Measurements from ENCODE around the gene FAM240B.

FAM240B gene

DNA sequence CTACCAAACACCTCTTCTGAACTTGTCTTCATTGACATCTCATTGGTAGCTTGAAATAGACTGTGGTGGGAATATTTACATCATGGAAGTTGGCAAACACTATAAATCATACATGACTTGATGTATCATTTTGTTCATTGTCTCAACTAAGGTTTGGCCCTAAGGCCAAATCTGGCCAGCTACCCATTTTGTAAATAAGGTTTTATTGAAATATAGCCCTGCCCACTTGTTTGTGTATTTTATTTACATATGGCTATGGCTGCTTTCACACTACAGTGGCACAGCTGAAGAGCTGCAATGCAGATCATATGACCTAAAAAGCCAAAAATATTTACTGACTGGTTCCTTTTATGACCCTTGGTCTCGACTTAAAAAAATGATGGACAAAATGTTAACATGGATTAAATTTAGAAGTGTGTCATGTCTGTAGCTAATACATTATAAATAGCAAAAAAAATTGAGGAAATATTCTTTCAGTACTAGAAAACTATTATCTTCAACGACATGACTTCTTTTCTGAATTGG lies 22.1 kb downstream of the FAM240B start:
- H3K4me2 ChIP-seq (ENCODE audit: low read length) = no peak overlapping the region
- no peaks in the 10 kb centered on the region for H3K36me3 ChIP-seq (replicated peaks; ENCODE audit: low read depth, low read length)
- no peaks in the 10 kb centered on the region for H3K4me1 ChIP-seq (ENCODE audit: low read length)
- no peaks in the 10 kb centered on the region for H4K20me1 ChIP-seq (ENCODE audit: insufficient read depth, low read length)
- no peak overlapping the region for H2AFZ ChIP-seq (ENCODE audit: low read depth, low read length)
- H3K27me3 ChIP-seq (ENCODE audit: low read depth, low read length) = no peaks in the 10 kb centered on the region
- TF ChIP-seq CTCF (IDR thresholded peaks at IDR 0.05; ENCODE audit: low read depth, low read length) = no peak
- TF ChIP-seq EZH2phosphoT487 (IDR thresholded peaks at IDR 0.05; ENCODE audit: low read depth) = no peak
- no peak overlapping the region for H3K9ac ChIP-seq (ENCODE audit: low read length)
- H3K9me3 ChIP-seq (ENCODE audit: insufficient read depth, low read length) = no peaks in the 10 kb centered on the region
- H3K4me3 ChIP-seq (ENCODE audit: low read length) = no peak overlapping the region
- no peak overlapping the region for H3K27ac ChIP-seq (ENCODE audit: low read length)
- H3K79me2 ChIP-seq (ENCODE audit: low read length) = no peaks in the 10 kb centered on the region

- H4K20me1 ChIP-seq (ENCODE audit: insufficient read depth, low read length) = no peaks in the 10 kb centered on the region
- no peak overlapping the region for H3K4me3 ChIP-seq (ENCODE audit: low read length)
- no peak overlapping the region for H2AFZ ChIP-seq (ENCODE audit: low read depth, low read length)
These were observed 22.9 kb downstream of the FAM240B start for GRCh38 chr9:38696999-38697398.

GRCh38 chr9:38694676-38695075 lies 25.3 kb downstream of the FAM240B start:
- no peak overlapping the region for H2AFZ ChIP-seq (ENCODE audit: low read depth, low read length)
- H3K4me1 ChIP-seq (ENCODE audit: low read length) = peaks cover 2% of the 10 kb centered on the region; the same call in 1 of the 2 replicates
- H3K4me3 ChIP-seq (ENCODE audit: low read length) = no peak overlapping the region
- no peaks in the 10 kb centered on the region for H3K36me3 ChIP-seq (replicated peaks; ENCODE audit: low read depth, low read length)
- TF ChIP-seq EZH2phosphoT487 (IDR thresholded peaks at IDR 0.05; ENCODE audit: low read depth) (no peak), CTCF (IDR thresholded peaks at IDR 0.05; ENCODE audit: low read depth, low read length) (no peak)
- no peaks in the 10 kb centered on the region for H3K79me2 ChIP-seq (ENCODE audit: low read length)
- no peak overlapping the region for H3K4me2 ChIP-seq (ENCODE audit: low read length)
- no peak overlapping the region for H3K27ac ChIP-seq (ENCODE audit: low read length)
- H3K9me3 ChIP-seq (ENCODE audit: insufficient read depth, low read length) = no peaks in the 10 kb centered on the region
- no peak overlapping the region for H3K9ac ChIP-seq (ENCODE audit: low read length)
- H3K27me3 ChIP-seq (ENCODE audit: low read depth, low read length) = no peaks in the 10 kb centered on the region
- no peaks in the 10 kb centered on the region for H4K20me1 ChIP-seq (ENCODE audit: insufficient read depth, low read length)

More at GRCh38 chr9:38696999-38697398, 22.9 kb downstream of the FAM240B start:
- no peak for TF ChIP-seq EZH2phosphoT487 (IDR thresholded peaks at IDR 0.05; ENCODE audit: low read depth)
- TF ChIP-seq CTCF (IDR thresholded peaks at IDR 0.05; ENCODE audit: low read depth, low read length) = no peak
- Histone ChIP-seq H3K36me3 (replicated peaks; ENCODE audit: low read depth, low read length) (no peaks in the 10 kb centered on the region), H3K4me1 (ENCODE audit: low read length) (no peaks in the 10 kb centered on the region), H3K9ac (ENCODE audit: low read length) (no peak overlapping the region), H3K27me3 (ENCODE audit: low read depth, low read length) (no peaks in the 10 kb centered on the region), H3K4me2 (ENCODE audit: low read length) (no peak overlapping the region), H3K79me2 (ENCODE audit: low read length) (no peaks in the 10 kb centered on the region), H3K9me3 (ENCODE audit: insufficient read depth, low read length) (no peaks in the 10 kb centered on the region), H3K27ac (ENCODE audit: low read length) (no peak overlapping the region)

- no peak overlapping the region for H3K9ac ChIP-seq (ENCODE audit: low read length)
- H3K27ac ChIP-seq (ENCODE audit: low read length) = no peak overlapping the region
- peaks cover 2% of the 10 kb centered on the region; the same call in 1 of the 2 replicates for H3K4me1 ChIP-seq (ENCODE audit: low read length)
- H4K20me1 ChIP-seq (ENCODE audit: insufficient read depth, low read length) = no peaks in the 10 kb centered on the region
- no peak overlapping the region for H2AFZ ChIP-seq (ENCODE audit: low read depth, low read length)
- no peak overlapping the region for H3K4me3 ChIP-seq (ENCODE audit: low read length)
- no peaks in the 10 kb centered on the region for H3K36me3 ChIP-seq (replicated peaks; ENCODE audit: low read depth, low read length)
- H3K79me2 ChIP-seq (ENCODE audit: low read length) = no peaks in the 10 kb centered on the region
- TF ChIP-seq EZH2phosphoT487 (IDR thresholded peaks at IDR 0.05; ENCODE audit: low read depth) (no peak), CTCF (IDR thresholded peaks at IDR 0.05; ENCODE audit: low read depth, low read length) (no peak)
- H3K9me3 ChIP-seq (ENCODE audit: insufficient read depth, low read length) = no peaks in the 10 kb centered on the region
- H3K4me2 ChIP-seq (ENCODE audit: low read length) = no peak overlapping the region
- no peaks in the 10 kb centered on the region for H3K27me3 ChIP-seq (ENCODE audit: low read depth, low read length)
These were observed 27.2 kb downstream of the FAM240B start for GRCh38 chr9:38692707-38693106.

Measured in OCI-LY3 (cell line).